ENCODE measurements around the gene ENAH. TPM values are rescaled to one million over a fixed set of nuclear protein-coding genes. Genes with fewer than 3 reads are reported as not detected.

Gene ENAH
- total RNA-seq, 4 donors from 2014 or later = 158 to 295 (median 225) TPM

GRCh38 chr1:225650179-225650578, 2.7 kb downstream of the ENAH start:
- 30 to 46% methylated on average over 5 of the region's 5 CpGs for WGBS, 2 donors (ENCODE audit: low coverage in 1 of 2)
- no peaks in the 10 kb centered on the region for H3K36me3 ChIP-seq
- ATAC-seq = no peak

GRCh38 chr1:225645194-225645895, 7.6 kb downstream of the ENAH start:
- no peaks in the 10 kb centered on the region for H3K27me3 ChIP-seq
- peaks cover 0 to 56% (median 5%) of the 10 kb centered on the region in 3 donors for H3K4me1 ChIP-seq
- no peaks in the 10 kb centered on the region for H3K9me3 ChIP-seq
- H3K4me3 ChIP-seq = no peak overlapping the region
- H3K36me3 ChIP-seq = no peaks in the 10 kb centered on the region
- TF ChIP-seq POLR2A (IDR thresholded peaks at IDR 0.05) (no peak), POLR2AphosphoS5 (IDR thresholded peaks at IDR 0.05) (no peak), CTCF (IDR thresholded peaks at IDR 0.05) (no peak), EP300 (IDR thresholded peaks at IDR 0.05) (no peak)
- no peak for ATAC-seq
- no peak overlapping the region for H3K27ac ChIP-seq
- WGBS, 2 donors (ENCODE audit: low coverage in 1 of 2) = 68% methylated on average over 6 of the region's 6 CpGs

More at GRCh38 chr1:225650179-225650578, 2.7 kb downstream of the ENAH start:
- TF ChIP-seq POLR2A (IDR thresholded peaks at IDR 0.05) = no peak
- TF ChIP-seq CTCF (IDR thresholded peaks at IDR 0.05) = no peak
- no peak for TF ChIP-seq POLR2AphosphoS5 (IDR thresholded peaks at IDR 0.05)
- TF ChIP-seq EP300 (IDR thresholded peaks at IDR 0.05) = no peak
- peak overlapping the region; percentile 59 to 99 (median 95) for H3K27ac ChIP-seq
- H3K27me3 ChIP-seq = no peaks in the 10 kb centered on the region
- no peaks in the 10 kb centered on the region for H3K9me3 ChIP-seq
- peak overlapping the region; percentile 76 to 92 for H3K4me3 ChIP-seq
- peaks cover 6 to 59% (median 9%) of the 10 kb centered on the region in 3 donors for H3K4me1 ChIP-seq

- 73 to 100% methylated on average over 1 of the region's 1 CpG for WGBS, 2 donors (ENCODE audit: low coverage in 1 of 2)
- H3K27ac ChIP-seq = no peak overlapping the region
- H3K4me3 ChIP-seq = no peak overlapping the region
- no peaks in the 10 kb centered on the region for H3K9me3 ChIP-seq
- H3K36me3 ChIP-seq = no peaks in the 10 kb centered on the region
- ATAC-seq = no peak
- H3K27me3 ChIP-seq = no peaks in the 10 kb centered on the region
- TF ChIP-seq EP300 (IDR thresholded peaks at IDR 0.05) = no peak
- H3K4me1 ChIP-seq = peaks cover 0 to 49% (median 5%) of the 10 kb centered on the region in 3 donors
These were observed 8.3 kb downstream of the ENAH start for GRCh38 chr1:225644666-225645065.

- no peak for TF ChIP-seq EP300 (IDR thresholded peaks at IDR 0.05)
- TF ChIP-seq POLR2A (IDR thresholded peaks at IDR 0.05) = no peak
- no peak for TF ChIP-seq POLR2AphosphoS5 (IDR thresholded peaks at IDR 0.05)
- TF ChIP-seq CTCF (IDR thresholded peaks at IDR 0.05) = no peak
- no peaks in the 10 kb centered on the region for H3K9me3 ChIP-seq
- H3K4me3 ChIP-seq = no peak overlapping the region
- no peaks in the 10 kb centered on the region for H3K36me3 ChIP-seq
- H3K27ac ChIP-seq = no peak overlapping the region
- H3K27me3 ChIP-seq = no peaks in the 10 kb centered on the region
- 58 to 68% methylated on average over 2 to 4 of the region's 4 CpGs for WGBS, 2 donors (ENCODE audit: low coverage in 1 of 2)
- H3K4me1 ChIP-seq = peaks cover 0 to 25% (median 0%) of the 10 kb centered on the region in 3 donors
- ATAC-seq = no peak
These were observed 10.7 kb downstream of the ENAH start for GRCh38 chr1:225642177-225642576.

GRCh38 chr1:225638853-225639252, 14.1 kb downstream of the ENAH start:
- 82 to 93% methylated on average over 1 of the region's 1 CpG for WGBS, 2 donors (ENCODE audit: low coverage in 1 of 2)
- TF ChIP-seq POLR2AphosphoS5 (IDR thresholded peaks at IDR 0.05) = no peak
- TF ChIP-seq POLR2A (IDR thresholded peaks at IDR 0.05) = no peak
- TF ChIP-seq CTCF (IDR thresholded peaks at IDR 0.05) = no peak

More at GRCh38 chr1:225638853-225639252, 14.1 kb downstream of the ENAH start:
- no peaks in the 10 kb centered on the region for H3K36me3 ChIP-seq
- H3K27ac ChIP-seq = no peak overlapping the region
- H3K4me3 ChIP-seq = no peak overlapping the region
- peaks cover 0 to 31% (median 2%) of the 10 kb centered on the region in 3 donors for H3K4me1 ChIP-seq
- no peaks in the 10 kb centered on the region for H3K9me3 ChIP-seq
- no peaks in the 10 kb centered on the region for H3K27me3 ChIP-seq
- ATAC-seq = no peak

All from gastroesophageal sphincter (tissue), 4 donors.